Subcutaneous abdominal adipose tissue (tissue), 5 donors: Measurements from ENCODE around the gene SDR39U1.
A peak's percentile ranks its signal among the peaks of the same experiment; 100 is the strongest.

Experiments
- H3K27ac ChIP-seq: one replicate; pipeline ENCODE4 v1.7.0; 2013; ENCODE audit warnings: low read depth, mild to moderate bottlenecking, inconsistent platforms, low read length, moderate library complexity
- H3K27me3 ChIP-seq, 5 donors: one replicate each; pipeline ENCODE4 v1.7.0; 2013; ENCODE audit warnings: low read length in 5 of 5, inconsistent platforms in 1 of 5; ENCODE audit not compliant: control insufficient read depth in 5 of 5, insufficient read depth in 4 of 5
- H3K36me3 ChIP-seq, 5 donors: one replicate each; pipeline ENCODE4 v1.7.0; 2013; ENCODE audit warnings: low read length in 5 of 5; ENCODE audit not compliant: control insufficient read depth in 5 of 5, insufficient read depth in 5 of 5
- H3K4me1 ChIP-seq, 5 donors: one replicate each; pipeline ENCODE4 v1.7.0; 2013; ENCODE audit warnings: low read length in 5 of 5, mild to moderate bottlenecking in 3 of 5, moderate library complexity in 1 of 5; ENCODE audit not compliant: control insufficient read depth in 5 of 5, insufficient read depth in 5 of 5
- H3K4me3 ChIP-seq, 5 donors: one replicate each; pipeline ENCODE4 v1.7.0; 2013; ENCODE audit warnings: low read length in 5 of 5, low read depth in 1 of 5
- H3K9ac ChIP-seq, 5 donors: one replicate each; pipeline ENCODE4 v1.7.0; 2013; ENCODE audit warnings: low read length in 5 of 5, mild to moderate bottlenecking in 4 of 5, moderate library complexity in 3 of 5
- H3K9me3 ChIP-seq, 5 donors: one replicate each; pipeline ENCODE4 v1.7.0; 2013; ENCODE audit warnings: low read length in 5 of 5; ENCODE audit not compliant: control insufficient read depth in 5 of 5
- donor health status: healthy.
- donor health status: healthy.
- donor health status: healthy.
- donor health status: healthy.
- donor health status: healthy.

SDR39U1 gene

DNA sequence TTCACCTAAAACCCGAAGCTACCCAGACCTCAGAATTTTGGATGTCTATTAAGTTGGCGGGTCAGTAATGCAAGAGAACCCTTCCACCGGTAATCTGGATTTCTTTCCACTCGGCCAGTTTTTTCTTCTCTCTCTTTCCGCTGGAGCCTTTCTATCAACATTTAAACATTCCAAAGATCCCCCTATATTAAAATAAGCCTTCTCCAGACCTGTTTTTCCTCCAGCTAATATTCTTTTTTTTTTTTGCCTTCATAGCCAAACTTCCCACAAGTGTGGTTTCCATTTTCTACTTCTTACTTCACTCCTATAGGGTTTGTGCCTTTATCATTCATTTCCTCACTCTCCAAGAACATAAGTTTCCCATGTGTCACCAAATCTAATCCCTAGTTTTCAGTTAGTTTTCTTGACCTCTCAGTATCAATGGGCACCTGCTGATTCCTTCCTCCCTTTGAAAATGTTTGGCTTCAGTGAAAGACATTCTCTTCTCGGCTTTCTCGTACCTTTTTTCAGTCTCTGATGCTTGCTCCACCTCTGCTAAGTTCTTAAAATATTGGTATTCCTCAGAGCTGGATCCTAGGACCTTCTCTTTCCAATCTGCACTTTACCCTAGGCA is 583 bp upstream of the SDR39U1 start:
- peak overlapping the region; percentile 100 for H3K27ac ChIP-seq
- peaks cover 4 to 31% (median 27%) of the 10 kb centered on the region in 5 donors for H3K36me3 ChIP-seq
- H3K9me3 ChIP-seq: no peaks in the 10 kb centered on the region
- peak overlapping the region in 4 of 5 donors; percentile 75 to 97 (median 86) for H3K9ac ChIP-seq
- no peaks in the 10 kb centered on the region for H3K27me3 ChIP-seq
- H3K4me3 ChIP-seq: peak overlapping the region; percentile 65 to 93 (median 89)
- H3K4me1 ChIP-seq: peaks cover 5 to 43% (median 35%) of the 10 kb centered on the region in 5 donors

GRCh38 chr14:24441904-24442239 is 704 bp downstream of the SDR39U1 start:
- H3K9ac ChIP-seq: peak overlapping the region; percentile 11 to 97 (median 96)
- no peaks in the 10 kb centered on the region for H3K9me3 ChIP-seq
- peaks cover 9 to 56% (median 45%) of the 10 kb centered on the region in 5 donors for H3K4me1 ChIP-seq
- peaks cover 8 to 44% (median 39%) of the 10 kb centered on the region in 5 donors for H3K36me3 ChIP-seq
- H3K27me3 ChIP-seq: no peaks in the 10 kb centered on the region
- H3K4me3 ChIP-seq: peak overlapping the region; percentile 72 to 93 (median 81)
- H3K27ac ChIP-seq: peak overlapping the region; percentile 100

DNA sequence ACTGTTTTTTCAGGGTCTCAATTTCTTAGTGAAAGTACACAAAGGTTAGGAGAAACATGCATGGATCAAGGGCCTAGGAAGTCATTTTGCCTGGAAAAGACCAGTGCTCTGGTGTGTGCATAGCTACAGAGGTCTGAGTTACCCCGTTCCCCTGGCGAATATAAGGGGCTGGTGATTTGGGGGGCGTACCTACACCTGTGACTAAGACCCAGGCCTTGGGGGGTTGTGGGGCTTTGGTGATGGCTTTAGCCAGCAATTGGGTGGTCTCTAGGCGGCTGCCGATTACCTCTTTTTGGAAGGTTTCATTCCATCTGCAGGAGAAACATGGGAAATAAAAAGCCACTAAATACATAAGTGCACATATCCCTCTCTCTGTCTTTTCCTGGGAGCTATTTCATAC is 1.1 kb downstream of the SDR39U1 start:
- H3K27me3 ChIP-seq: no peaks in the 10 kb centered on the region
- peak overlapping the region; percentile 11 to 96 (median 88) for H3K9ac ChIP-seq
- H3K36me3 ChIP-seq: peaks cover 8 to 45% (median 41%) of the 10 kb centered on the region in 5 donors
- H3K9me3 ChIP-seq: no peaks in the 10 kb centered on the region
- H3K4me3 ChIP-seq: peak overlapping the region; percentile 72 to 93 (median 81)
- H3K4me1 ChIP-seq: peaks cover 9 to 60% (median 49%) of the 10 kb centered on the region in 5 donors
- peak overlapping the region; percentile 100 for H3K27ac ChIP-seq

GRCh38 chr14:24440606-24441399 is 1.8 kb downstream of the SDR39U1 start:
- Histone ChIP-seq H3K27ac (peak overlapping the region; percentile 100), H3K4me1 (peaks cover 10 to 66% (median 56%) of the 10 kb centered on the region in 5 donors), H3K36me3 (peaks cover 8 to 52% (median 46%) of the 10 kb centered on the region in 5 donors), H3K27me3 (no peaks in the 10 kb centered on the region), H3K9me3 (no peaks in the 10 kb centered on the region), H3K4me3 (peak overlapping the region in 1 of 5 donors; percentile 19), H3K9ac (peak overlapping the region in 3 of 5 donors; percentile 8 to 45 (median 35))

GRCh38 chr14:24439830-24440605 is 2.6 kb downstream of the SDR39U1 start:
- no peaks in the 10 kb centered on the region for H3K9me3 ChIP-seq
- peaks cover 8 to 54% (median 46%) of the 10 kb centered on the region in 5 donors for H3K36me3 ChIP-seq
- H3K9ac ChIP-seq: peak overlapping the region in 3 of 5 donors; percentile 8 to 35 (median 35)
- peaks cover 10 to 73% (median 57%) of the 10 kb centered on the region in 5 donors for H3K4me1 ChIP-seq
- H3K27me3 ChIP-seq: no peaks in the 10 kb centered on the region
- peak overlapping the region; percentile 100 for H3K27ac ChIP-seq
- peak overlapping the region in 1 of 5 donors; percentile 19 for H3K4me3 ChIP-seq

DNA sequence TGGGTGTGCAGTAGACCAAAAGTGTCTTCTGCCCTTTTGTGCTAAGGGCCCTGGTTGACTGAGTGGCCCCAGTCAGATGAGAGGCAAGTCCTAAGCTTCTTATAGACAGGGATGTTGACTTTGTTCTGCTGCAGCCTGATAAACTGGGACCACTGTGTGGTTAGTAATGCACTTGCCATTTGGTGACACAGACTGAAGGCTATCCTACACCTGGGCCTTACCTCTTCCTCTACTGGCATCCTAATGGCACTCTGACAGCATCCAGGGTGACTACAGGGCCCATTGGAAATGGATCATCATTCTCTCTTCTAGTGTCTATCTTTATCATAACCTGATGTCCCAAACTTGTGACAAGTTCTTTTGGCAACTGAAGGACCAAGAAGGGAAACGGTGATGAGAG is 3.3 kb downstream of the SDR39U1 start:
- H3K36me3 ChIP-seq: peaks cover 8 to 59% (median 51%) of the 10 kb centered on the region in 5 donors
- no peaks in the 10 kb centered on the region for H3K9me3 ChIP-seq
- no peak overlapping the region for H3K9ac ChIP-seq
- no peak overlapping the region for H3K4me3 ChIP-seq
- peaks cover 10 to 73% (median 57%) of the 10 kb centered on the region in 5 donors for H3K4me1 ChIP-seq
- peak overlapping the region; percentile 42 for H3K27ac ChIP-seq
- H3K27me3 ChIP-seq: no peaks in the 10 kb centered on the region

DNA sequence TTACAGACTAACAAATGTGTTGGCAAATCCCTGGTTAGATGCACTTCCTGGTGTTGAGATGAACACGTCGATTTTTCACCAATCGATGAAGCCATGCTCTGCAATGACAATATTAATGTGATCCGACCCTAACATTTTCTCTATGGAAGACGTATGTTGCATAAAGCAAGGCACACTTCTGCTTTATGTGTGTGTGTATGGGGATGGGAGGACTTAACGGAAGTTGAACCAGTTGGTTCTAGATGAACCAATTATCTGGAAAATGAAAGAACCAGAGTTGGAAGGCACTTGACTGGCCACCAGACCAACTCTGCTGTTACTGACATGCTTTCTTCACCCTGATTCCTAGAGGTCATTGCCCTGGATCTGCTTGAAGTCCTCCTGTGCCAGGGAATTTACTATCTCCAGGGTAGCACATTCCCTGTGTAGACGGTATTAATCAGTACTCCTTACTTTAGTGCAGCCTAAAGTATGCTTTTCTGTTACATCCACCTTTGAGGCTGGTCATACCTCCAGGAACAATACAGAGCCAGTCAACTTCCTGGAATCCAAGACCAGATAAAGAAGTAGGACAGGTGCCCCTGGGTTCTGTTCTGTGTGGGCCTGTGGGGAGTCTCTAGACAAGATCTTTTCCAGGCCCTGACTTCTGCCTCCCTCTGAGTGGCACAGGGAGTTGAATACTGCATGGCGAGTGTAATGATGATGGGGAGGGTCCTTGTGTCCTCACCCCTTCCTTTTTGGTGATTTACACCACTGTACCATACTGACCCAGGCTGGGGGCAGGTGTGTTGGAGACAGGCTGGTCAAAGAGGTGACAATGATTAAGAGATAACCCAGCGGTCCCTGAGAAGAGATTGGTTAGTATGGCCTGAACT is 4.1 kb downstream of the SDR39U1 start:
- no peaks in the 10 kb centered on the region for H3K27me3 ChIP-seq
- H3K9ac ChIP-seq: no peak overlapping the region
- H3K4me3 ChIP-seq: no peak overlapping the region
- peaks cover 15 to 66% (median 58%) of the 10 kb centered on the region in 5 donors for H3K36me3 ChIP-seq
- H3K27ac ChIP-seq: peak overlapping the region; percentile 42
- H3K9me3 ChIP-seq: no peaks in the 10 kb centered on the region
- H3K4me1 ChIP-seq: peaks cover 10 to 73% (median 56%) of the 10 kb centered on the region in 5 donors

- H3K36me3 ChIP-seq: peaks cover 21 to 73% (median 64%) of the 10 kb centered on the region in 5 donors
Measured at GRCh38 chr14:24437736-24438067, 4.9 kb downstream of the SDR39U1 start.

More at GRCh38 chr14:24437736-24438067, 4.9 kb downstream of the SDR39U1 start:
- peaks cover 9 to 76% (median 59%) of the 10 kb centered on the region in 5 donors for H3K4me1 ChIP-seq
- peak overlapping the region in 1 of 5 donors; percentile 11 for H3K4me3 ChIP-seq
- no peaks in the 10 kb centered on the region for H3K27me3 ChIP-seq
- H3K27ac ChIP-seq: peak overlapping the region; percentile 99
- H3K9ac ChIP-seq: peak overlapping the region in 3 of 5 donors; percentile 45 to 53 (median 51)
- H3K9me3 ChIP-seq: no peaks in the 10 kb centered on the region
